MM.1S (cell line): ENCODE measurements around the gene CCDC182.

ENCODE experiments used
- CTCF ChIP-seq: fragments of 300-600 bp; sonication (generic); IDR thresholded peaks from 2 replicates; pipeline ENCODE4 v1.5.1; 2016; ENCODE audit warnings: antibody characterized with exemption, low read length, mixed read lengths
- EZH2 ChIP-seq: fragments of 300-600 bp; sonication (generic); optimal IDR thresholded peaks from 2 replicates; pipeline ENCODE3; 2017; ENCODE audit warnings: low read depth, mild to moderate bottlenecking, antibody characterized with exemption, low read length, mixed read lengths
- EZH2phosphoT487 ChIP-seq: fragments of 300-600 bp; sonication (generic); IDR thresholded peaks from 2 replicates; pipeline ENCODE4 v1.6.1; 2018; ENCODE audit warnings: antibody characterized with exemption, low read length

- TF ChIP-seq CTCF: no peak
- no peak for TF ChIP-seq EZH2
- no peak for TF ChIP-seq EZH2phosphoT487
Observed at GRCh38 chr17:57784226-57784895, 39.3 kb upstream of the CCDC182 start.
